SK-N-SH (cell line): ENCODE data around the gene ZNF426. TPM values are rescaled to one million over a fixed set of nuclear protein-coding genes. Genes with fewer than 3 reads are reported as not detected.

Experiments
- CTCF ChIA-PET: fragments of 300-600, 350-600 bp; formaldehyde crosslinking; extraction: SDS; loops from one replicate; lab custom pipeline; 2021; lab: Yijun Ruan, JAX
- POLR2A ChIA-PET: fragments of 350-600 bp; sonication (Branson Sonifier 250); formaldehyde crosslinking; extraction: SDS; loops from one replicate; lab custom pipeline; 2020; ENCODE audit warnings: antibody characterized with exemption, inconsistent platforms; lab: Yijun Ruan, JAX
- DNase-seq: peaks from one replicate; pipeline ENCODE4 v3.0.0; 2012
- H2AFZ ChIP-seq: fragments of 200-600 bp; sonication (generic); 2 replicates; pipeline ENCODE4 v1.8.1; 2016; ENCODE audit warnings: antibody characterized with exemption, mild to moderate bottlenecking, low read depth
- H3F3A ChIP-seq: fragments of 200-600 bp; sonication (generic); replicated peaks from 2 replicates; pipeline ENCODE3; 2016; ENCODE audit warnings: antibody characterized with exemption, mild to moderate bottlenecking; ENCODE audit not compliant: insufficient read depth
- H3K27ac ChIP-seq, 2 experiments: fragments of 200-500 bp in 1 of 2; fragments of 200-600 bp in 1 of 2; sonication (Bioruptor generic) in 1 of 2; sonication (generic), shearing (Covaris generic) in 1 of 2; 2 replicates each; pipeline versions ENCODE4 v1.5.1 to v1.6.1; 2014 to 2016; ENCODE audit warnings: low read depth in 2 of 2, inconsistent platforms in 1 of 2, low read length in 1 of 2, mild to moderate bottlenecking in 1 of 2, mixed read lengths in 1 of 2
- H3K27me3 ChIP-seq: fragments of 200-600 bp; sonication (generic), shearing (Covaris generic); 2 replicates; pipeline ENCODE4 v1.6.1; 2016; ENCODE audit warnings: mixed run types; ENCODE audit not compliant: insufficient read depth
- H3K36me3 ChIP-seq, 2 experiments: fragments of 200-500 bp in 1 of 2; fragments of 200-600 bp in 1 of 2; sonication (Bioruptor generic) in 1 of 2; sonication (generic) in 1 of 2; replicated peaks in 1 of 2; 2 replicates each; pipeline versions ENCODE3 to v1.5.1; 2014 to 2016; ENCODE audit warnings: low read length in 1 of 2, mild to moderate bottlenecking in 1 of 2; ENCODE audit not compliant: insufficient read depth in 2 of 2, control insufficient read depth in 1 of 2
- H3K4me1 ChIP-seq, 2 experiments: fragments of 200-500 bp in 1 of 2; fragments of 200-600 bp in 1 of 2; sonication (Bioruptor generic) in 1 of 2; sonication (generic), shearing (Covaris generic) in 1 of 2; 2 replicates each; pipeline versions ENCODE4 v1.5.1 to v1.6.1; 2014 to 2016; ENCODE audit warnings: low read depth in 1 of 2, low read length in 1 of 2, mixed run types in 1 of 2; ENCODE audit not compliant: insufficient read depth in 2 of 2, control insufficient read depth in 1 of 2
- H3K4me2 ChIP-seq: fragments of 200-600 bp; sonication (generic), shearing (Covaris generic); 2 replicates; pipeline ENCODE4 v1.6.1; 2017; ENCODE audit warnings: mixed run types
- H3K4me3 ChIP-seq, 2 experiments: fragments of 200-500 bp in 1 of 2; fragments of 200-600 bp in 1 of 2; sonication (Bioruptor generic) in 1 of 2; sonication (generic), shearing (Covaris generic) in 1 of 2; 2 replicates each; pipeline versions ENCODE4 v1.5.1 to v1.8.1; 2014 to 2016; ENCODE audit warnings: low read depth in 2 of 2, inconsistent platforms in 1 of 2, low read length in 1 of 2, mild to moderate bottlenecking in 1 of 2, mixed read lengths in 1 of 2, moderate library complexity in 1 of 2
- H3K79me2 ChIP-seq: fragments of 200-600 bp; sonication (generic); 2 replicates; pipeline ENCODE4 v1.8.1; 2017; ENCODE audit warnings: mild to moderate bottlenecking; ENCODE audit not compliant: insufficient read depth
- H3K9ac ChIP-seq: fragments of 200-600 bp; sonication (generic); 2 replicates; pipeline ENCODE4 v1.6.1; 2017; ENCODE audit warnings: mixed run types
- H3K9me2 ChIP-seq: fragments of 200-600 bp; sonication (generic); 2 replicates; pipeline ENCODE4 v1.6.1; 2017; ENCODE audit warnings: mixed run types
- H3K9me3 ChIP-seq: fragments of 200-600 bp; sonication (generic); 2 replicates; pipeline ENCODE4 v1.6.1; 2017; ENCODE audit warnings: mixed run types, mild to moderate bottlenecking, moderate library complexity
- H4K20me1 ChIP-seq: fragments of 200-600 bp; sonication (generic); 2 replicates; pipeline ENCODE4 v1.6.1; 2017; ENCODE audit warnings: mild to moderate bottlenecking, mixed run types; ENCODE audit not compliant: insufficient read depth
- CTCF ChIP-seq: fragments of 200-600 bp; sonication (generic); IDR thresholded peaks from 2 replicates; pipeline ENCODE4 v1.6.1; 2017; ENCODE audit warnings: antibody characterized with exemption, mild to moderate bottlenecking, moderate library complexity
- ELF1 ChIP-seq: IDR thresholded peaks from 2 replicates; pipeline ENCODE4 v1.4.0; 2012
- EZH2phosphoT487 ChIP-seq: fragments of 200-600 bp; sonication (generic); IDR thresholded peaks from 2 replicates; pipeline ENCODE4 v1.6.1; 2017; ENCODE audit warnings: low read depth, mixed run types, mild to moderate bottlenecking, antibody characterized with exemption, moderate library complexity, borderline replicate concordance
- GABPA ChIP-seq: IDR thresholded peaks from 2 replicates; pipeline ENCODE4 v1.4.0; 2012; ENCODE audit warnings: low read depth, mild to moderate bottlenecking
- MEF2A ChIP-seq: IDR thresholded peaks from 2 replicates; pipeline ENCODE4 v1.4.0; 2012; ENCODE audit warnings: low read depth, borderline replicate concordance
- NRF1 ChIP-seq: IDR thresholded peaks from 2 replicates; pipeline ENCODE4 v1.6.1; 2012; ENCODE audit warnings: low read depth, mild to moderate bottlenecking, low read length
- RAD21 ChIP-seq: IDR thresholded peaks from 2 replicates; pipeline ENCODE4 v1.6.1; 2012; ENCODE audit warnings: mild to moderate bottlenecking, low read length
- REST ChIP-seq: IDR thresholded peaks from 2 replicates; pipeline ENCODE4 v1.6.1; 2012; ENCODE audit warnings: mild to moderate bottlenecking, low read depth, low read length, moderate library complexity
- RFX5 ChIP-seq: IDR thresholded peaks from 2 replicates; pipeline ENCODE4 v1.6.1; 2012; ENCODE audit warnings: mild to moderate bottlenecking, improper control_type of control experiment, low read length
- SMC3 ChIP-seq: IDR thresholded peaks from 2 replicates; pipeline ENCODE4 v1.6.1; 2012; ENCODE audit warnings: low read depth, low read length, improper control_type of control experiment
- TAF1 ChIP-seq: IDR thresholded peaks from 2 replicates; pipeline ENCODE4 v1.6.1; 2012; ENCODE audit warnings: low read depth, mild to moderate bottlenecking, low read length, moderate library complexity, borderline replicate concordance
- TEAD4 ChIP-seq: IDR thresholded peaks from 2 replicates; pipeline ENCODE4 v1.4.0; 2012; ENCODE audit warnings: mild to moderate bottlenecking, borderline replicate concordance; ENCODE audit not compliant: insufficient read depth
- USF2 ChIP-seq: fragments of 150-350 bp; IDR thresholded peaks from 2 replicates; pipeline ENCODE4 v1.6.1; 2017; ENCODE audit warnings: antibody characterized with exemption, low read length, low read depth, borderline replicate concordance
- YY1 ChIP-seq: IDR thresholded peaks from 2 replicates; pipeline ENCODE4 v1.4.0; 2012; ENCODE audit warnings: low read depth, mild to moderate bottlenecking
- WGBS: methylation state at CpG from one replicate; pipeline ENCODE4 v1.1.6; 2017; ENCODE audit warnings: low lambda C conversion rate; 5-methylcytosine and 5-hydroxymethylcytosine counted together
- polyA plus RNA-seq, 3 experiments: library from polyadenylated mRNA; depleted of rRNA; stranded (reverse); fragments of >200 nt; gene quantifications; 2 replicates each; pipeline ENCODE4 v1.2.3, GENCODE V29; 2012
- TF ChIP-seq, protein P1 (sequence below): IDR thresholded peaks from 2 replicates; pipeline ENCODE4; 2012

The ZNF426 gene
- polyA plus RNA-seq, 1 of the 3 experiments (the other 2 are of a cell fraction): 2.4 TPM

- peaks cover 9 to 48% of the 10 kb centered on the region in 2 experiments for H3K36me3 ChIP-seq
- H3K9me3 ChIP-seq: peaks cover 40% of the 10 kb centered on the region
- H3K79me2 ChIP-seq: no peaks in the 10 kb centered on the region
- 91% methylated on average over 1 of the region's 1 CpG for WGBS
- no peak for DNase-seq
- H3K9me2 ChIP-seq: no peaks in the 10 kb centered on the region
- H4K20me1 ChIP-seq: no peaks in the 10 kb centered on the region
- no peak overlapping the region for H3K4me2 ChIP-seq
- no peak overlapping the region for H3K27ac ChIP-seq
- TF ChIP-seq TEAD4: no peak
- no peak for TF ChIP-seq TAF1
- no peak for TF ChIP-seq YY1
- no peak for TF ChIP-seq MEF2A
- no peak for TF ChIP-seq ELF1
- TF ChIP-seq NRF1: no peak
- TF ChIP-seq GABPA: no peak
- TF ChIP-seq, protein P1, sequence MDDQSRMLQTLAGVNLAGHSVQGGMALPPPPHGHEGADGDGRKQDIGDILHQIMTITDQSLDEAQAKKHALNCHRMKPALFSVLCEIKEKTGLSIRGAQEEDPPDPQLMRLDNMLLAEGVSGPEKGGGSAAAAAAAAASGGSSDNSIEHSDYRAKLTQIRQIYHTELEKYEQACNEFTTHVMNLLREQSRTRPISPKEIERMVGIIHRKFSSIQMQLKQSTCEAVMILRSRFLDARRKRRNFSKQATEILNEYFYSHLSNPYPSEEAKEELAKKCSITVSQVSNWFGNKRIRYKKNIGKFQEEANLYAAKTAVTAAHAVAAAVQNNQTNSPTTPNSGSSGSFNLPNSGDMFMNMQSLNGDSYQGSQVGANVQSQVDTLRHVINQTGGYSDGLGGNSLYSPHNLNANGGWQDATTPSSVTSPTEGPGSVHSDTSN: no peak
- H3F3A ChIP-seq: peaks cover 2% of the 10 kb centered on the region
- CTCF ChIA-PET: interaction anchor here (1.1 kb wide), 1 partner anchor 63 kb away, joined by 4 read pairs; no protein-coding TSS in a partner anchor
- POLR2A ChIA-PET: no interaction called here
- no peak overlapping the region for H2AFZ ChIP-seq
- no peaks in the 10 kb centered on the region for H3K4me1 ChIP-seq
- no peaks in the 10 kb centered on the region for H3K27me3 ChIP-seq
- H3K9ac ChIP-seq: no peak overlapping the region
- no peak overlapping the region; a peak in 1 of 4 replicates for H3K4me3 ChIP-seq
These were observed 14.5 kb downstream of the ZNF426 start for GRCh38 chr19:9523885-9524474.

DNA sequence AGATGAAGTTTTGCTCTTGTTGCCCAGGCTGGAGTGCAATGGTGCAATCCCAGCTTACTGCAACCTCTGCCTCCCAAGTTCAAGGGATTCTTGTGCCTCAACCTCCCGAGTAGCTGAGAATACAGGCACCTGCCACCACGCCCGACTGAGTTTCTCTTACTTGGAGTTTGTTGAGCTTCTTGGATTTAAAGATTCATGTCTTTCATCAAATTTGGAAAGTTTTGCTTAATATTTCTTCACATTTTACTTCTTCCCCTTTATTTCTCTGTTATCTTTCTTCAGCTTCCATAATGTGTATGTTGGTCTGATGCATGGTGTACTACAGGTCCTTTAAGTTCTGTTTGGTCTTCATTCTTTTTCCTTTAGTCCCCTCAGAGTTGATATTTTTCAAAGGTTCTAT is 31.2 kb downstream of the ZNF426 start:
- Histone ChIP-seq H3K4me1 (no peaks in the 10 kb centered on the region), H3K4me2 (no peak overlapping the region), H3K27ac (no peak overlapping the region), H3K79me2 (no peaks in the 10 kb centered on the region), H3K27me3 (no peaks in the 10 kb centered on the region), H3K36me3 (no peaks in the 10 kb centered on the region), H3K4me3 (no peak overlapping the region), H2AFZ (no peak overlapping the region), H3K9me3 (0 out of 2 replicates have a peak, but pooled peaks cover 3% of the 10 kb centered on the region), H3K9me2 (no peaks in the 10 kb centered on the region), H3F3A (no peaks in the 10 kb centered on the region), H4K20me1 (no peaks in the 10 kb centered on the region), H3K9ac (no peak overlapping the region)
- no peak for TF ChIP-seq RAD21
- no peak for TF ChIP-seq SMC3
- TF ChIP-seq RFX5: no peak
- TF ChIP-seq TAF1: no peak
- TF ChIP-seq CTCF: no peak
- no peak for TF ChIP-seq EZH2phosphoT487
- TF ChIP-seq MEF2A: no peak
- TF ChIP-seq USF2: no peak
- no peak for TF ChIP-seq REST
- CTCF ChIA-PET: no interaction called here
- WGBS: 3% methylated on average over 3 of the region's 3 CpGs
- no peak for DNase-seq
- POLR2A ChIA-PET: no interaction called here
